ENCODE results near the gene DNLZ.

- TF ChIP-seq CTCF (IDR thresholded peaks at IDR 0.05) (no peak), POLR2A (IDR thresholded peaks at IDR 0.05) (no peak)
Measured at GRCh38 chr9:136328011-136328621, 35.4 kb downstream of the DNLZ start.
